K562 (cell line): ENCODE results near the gene DEK. TPM values are rescaled to one million over a fixed set of nuclear protein-coding genes. Genes with fewer than 3 reads are reported as not detected.

Experiments used
- ATAC-seq: fragments of 200-7000 bp; cut with Tn5 transposase; 3 replicates; pipeline ENCODE4 v1.9.1; 2020; ENCODE audit warnings: moderate library complexity
- BruUV-seq: library from RNA; stranded (reverse); fragments of 400-500 nt; replicated peaks from 2 replicates; lab custom pipeline; 2021; lab: Mats Ljungman, UMichigan
- CTCF ChIA-PET: fragments of 300-600 bp; formaldehyde crosslinking; extraction: SDS; loops from one replicate; lab custom pipeline; 2021; ENCODE audit warnings: low intra/inter-chr PET ratio; lab: Yijun Ruan, JAX
- POLR2A ChIA-PET: fragments of 300-600, 350-650 bp; sonication (Branson Sonifier 250); formaldehyde crosslinking; extraction: SDS; loops from one replicate; lab custom pipeline; 2021; ENCODE audit warnings: antibody characterized with exemption, inconsistent platforms; lab: Yijun Ruan, JAX
- DNase-seq, 4 experiments: peaks; one replicate each; pipeline versions ENCODE4 v3.0.0 to v3.0.0-alpha.2; 2011 to 2018; ENCODE audit warnings: low spot score in 3 of 4, mixed read lengths in 3 of 4; ENCODE audit errors: extremely low read depth in 1 of 4
- FAIRE-seq: peaks from 2 replicates; lab custom pipeline; 2011; peaks lifted over from hg19 to GRCh38; lab: Jason Lieb, UNC
- H2AFZ ChIP-seq: 2 replicates; pipeline ENCODE4 v1.6.0; 2011; ENCODE audit warnings: low read depth, low read length, control low read depth, inconsistent platforms
- H3K27ac ChIP-seq: fragments of 200-600 bp; 3 replicates; pipeline ENCODE4 v1.8.0; 2011; ENCODE audit warnings: low read depth, mild to moderate bottlenecking, control low read depth, inconsistent platforms, low read length, moderate library complexity, mixed read lengths; ENCODE audit errors: extremely low read depth
- H3K27me3 ChIP-seq, 2 experiments: fragments of 300-600 bp in 1 of 2; 2 replicates in 1 of 2; 3 replicates in 1 of 2; pipeline versions ENCODE4 v1.6.0 to v1.8.0; 2011; ENCODE audit warnings: inconsistent platforms in 2 of 2, low read length in 2 of 2, mild to moderate bottlenecking in 1 of 2, mixed read lengths in 1 of 2, moderate library complexity in 1 of 2; ENCODE audit not compliant: control insufficient read depth in 2 of 2, insufficient read depth in 2 of 2
- H3K36me3 ChIP-seq: fragments of 300-600 bp; 3 replicates; pipeline ENCODE4 v1.8.0; 2011; ENCODE audit warnings: mild to moderate bottlenecking, low read length, inconsistent platforms; ENCODE audit not compliant: control insufficient read depth, insufficient read depth
- H3K4me1 ChIP-seq, 2 experiments: fragments of 200-600 bp in 1 of 2; replicated peaks in 1 of 2; 2 replicates in 1 of 2; 3 replicates in 1 of 2; pipeline versions ENCODE4 v1.5.1 to v1.8.0; 2011; ENCODE audit warnings: inconsistent platforms in 2 of 2, low read length in 2 of 2, mild to moderate bottlenecking in 1 of 2, mixed read lengths in 1 of 2, moderate library complexity in 1 of 2; ENCODE audit not compliant: control insufficient read depth in 2 of 2, insufficient read depth in 2 of 2
- H3K4me2 ChIP-seq: 2 replicates; pipeline ENCODE4 v1.6.1; 2011; ENCODE audit warnings: low read length, control low read depth, inconsistent platforms, mixed read lengths; ENCODE audit not compliant: insufficient read depth
- H3K4me3 ChIP-seq: fragments of 200-600 bp; sonication (generic), shearing (Covaris generic); 2 replicates; pipeline ENCODE4 v1.5.1; 2016; ENCODE audit warnings: control low read depth, inconsistent platforms
- H3K79me2 ChIP-seq: fragments of 200-600 bp; 3 replicates; pipeline ENCODE4 v1.8.0; 2011; ENCODE audit warnings: low read length, inconsistent platforms; ENCODE audit not compliant: control insufficient read depth, insufficient read depth
- H3K9ac ChIP-seq, 2 experiments: 2 replicates each; pipeline versions ENCODE4 v1.6.0 to v1.6.1; 2011; ENCODE audit warnings: low read depth in 2 of 2, low read length in 2 of 2, control low read depth in 1 of 2, inconsistent platforms in 1 of 2, mild to moderate bottlenecking in 1 of 2, mixed read lengths in 1 of 2; ENCODE audit not compliant: insufficient read depth in 1 of 2
- H3K9me1 ChIP-seq: one replicate; pipeline ENCODE4 v1.6.0; 2011; ENCODE audit warnings: inconsistent platforms, mild to moderate bottlenecking, low read length, moderate library complexity; ENCODE audit not compliant: control insufficient read depth, insufficient read depth
- H3K9me3 ChIP-seq: replicated peaks from 2 replicates; pipeline ENCODE4 v1.5.1; 2011; ENCODE audit warnings: low read depth, low read length, inconsistent platforms; ENCODE audit not compliant: control insufficient read depth, insufficient read depth
- H4K20me1 ChIP-seq: replicated peaks from 2 replicates; pipeline ENCODE4 v1.6.1; 2011; ENCODE audit warnings: low read length, inconsistent platforms, mixed read lengths; ENCODE audit not compliant: control insufficient read depth, insufficient read depth
- CBX3 ChIP-seq, 2 experiments: IDR thresholded peaks; 1 replicate in 1 of 2; 2 replicates in 1 of 2; pipeline ENCODE4 v1.6.1; 2012; ENCODE audit warnings: inconsistent platforms in 2 of 2, low read length in 2 of 2, borderline replicate concordance in 1 of 2, control low read depth in 1 of 2
- CHD2 ChIP-seq: IDR thresholded peaks from 2 replicates; pipeline ENCODE4 v1.6.1; 2011; ENCODE audit warnings: low read depth, low read length
- HDAC3 ChIP-seq: fragments of 450-650 bp; IDR thresholded peaks from 2 replicates; pipeline ENCODE4 v1.6.1; 2018; ENCODE audit warnings: borderline replicate concordance, mild to moderate bottlenecking, moderate library complexity; ENCODE audit not compliant: partially characterized antibody
- HNRNPL ChIP-seq: fragments of 200-400 bp; formaldehyde crosslinking; IDR thresholded peaks from 2 replicates; pipeline ENCODE4 v1.6.1; 2017; ENCODE audit warnings: low read depth, mild to moderate bottlenecking, low read length
- NFE2L1 ChIP-seq: fragments of 450-650 bp; IDR thresholded peaks from 2 replicates; pipeline ENCODE4 v1.6.1; 2016; ENCODE audit warnings: missing genetic modification characterization, low read depth, mild to moderate bottlenecking, missing compliant biosample characterization, moderate library complexity, borderline replicate concordance
- SMAD4 ChIP-seq: fragments of 250-450 bp; sonication (Bioruptor Pico); conservative IDR thresholded peaks from 2 replicates; pipeline ENCODE4 v1.8.0; 2021; ENCODE audit warnings: inconsistent platforms, mild to moderate bottlenecking, moderate library complexity
- TAL1 ChIP-seq: fragments of 450-650 bp; IDR thresholded peaks from 2 replicates; pipeline ENCODE4 v1.6.1; 2016; ENCODE audit warnings: mild to moderate bottlenecking
- ZNF134 ChIP-seq: fragments of 250-450 bp; sonication (Bioruptor Pico); conservative IDR thresholded peaks from 2 replicates; pipeline ENCODE4 v1.4.0; 2020
- ZNF445 ChIP-seq: fragments of 250-450 bp; sonication (Bioruptor Pico); IDR thresholded peaks from 2 replicates; pipeline ENCODE4 v1.4.0; 2020; ENCODE audit warnings: low read depth, mild to moderate bottlenecking, moderate library complexity
- WGBS: fragments of 100-300 bp; shearing (Covaris generic); methylation state at CpG from one replicate; pipeline ENCODE4 v1.1.6; 2016; ENCODE audit warnings: low coverage, mixed read lengths; ENCODE audit not compliant: insufficient coverage; ENCODE audit errors: missing lambda C conversion rate; 5-methylcytosine and 5-hydroxymethylcytosine counted together
- in situ Hi-C: fragments of 300-500 bp; cut with MboI; formaldehyde crosslinking; loops from 4 replicates; pipeline ENCODE4 v1.15.0; 2018; ENCODE audit warnings: inconsistent platforms, mixed read lengths
- intact Hi-C: fragments of 100-400 bp; cut with micrococcal nuclease; formaldehyde crosslinking; loops from 2 replicates; pipeline ENCODE4 v1.14.2; 2022
- polyA plus RNA-seq, 8 experiments: library from polyadenylated mRNA; depleted of rRNA in 4 of 8; stranded (reverse) in 5 of 8; unstranded in 3 of 8; fragments of >200 nt; fragmentation: Nextera tagmentation in 2 of 8; fragmentation: Illumina TruSeq in 1 of 8; extraction: Ambion mirVana in 2 of 8; extraction: Trizol in 1 of 8; gene quantifications; 2 replicates each; pipeline versions ENCODE4 v1.2.1 to v1.2.3, GENCODE V29; 2011 to 2014; ENCODE audit warnings: inconsistent platforms in 1 of 8, missing spikeins in 1 of 8
- total RNA-seq, 7 experiments: library from RNA; depleted of rRNA in 6 of 7; stranded (reverse); fragments of >200 nt in 6 of 7; fragmentation: Illumina TruSeq in 2 of 7; extraction: Trizol in 2 of 7; gene quantifications; 2 replicates each; pipeline versions ENCODE4 v1.2.1 to v1.2.3, GENCODE V29; 2011 to 2021; ENCODE audit warnings: low replicate concordance in 1 of 7
- TF ChIP-seq, protein P1 (sequence below): fragments of 450-650 bp; IDR thresholded peaks from 2 replicates; pipeline ENCODE4 v1.6.1; 2016; ENCODE audit warnings: missing biosample characterization, missing genetic modification characterization

The DEK gene
- total and polyA plus RNA-seq, 9 of the 15 experiments (the other 6 are each of a cell fraction or from before 2014, with no cell fraction given), result 82.3 to 338 (median 184) TPM

DNA sequence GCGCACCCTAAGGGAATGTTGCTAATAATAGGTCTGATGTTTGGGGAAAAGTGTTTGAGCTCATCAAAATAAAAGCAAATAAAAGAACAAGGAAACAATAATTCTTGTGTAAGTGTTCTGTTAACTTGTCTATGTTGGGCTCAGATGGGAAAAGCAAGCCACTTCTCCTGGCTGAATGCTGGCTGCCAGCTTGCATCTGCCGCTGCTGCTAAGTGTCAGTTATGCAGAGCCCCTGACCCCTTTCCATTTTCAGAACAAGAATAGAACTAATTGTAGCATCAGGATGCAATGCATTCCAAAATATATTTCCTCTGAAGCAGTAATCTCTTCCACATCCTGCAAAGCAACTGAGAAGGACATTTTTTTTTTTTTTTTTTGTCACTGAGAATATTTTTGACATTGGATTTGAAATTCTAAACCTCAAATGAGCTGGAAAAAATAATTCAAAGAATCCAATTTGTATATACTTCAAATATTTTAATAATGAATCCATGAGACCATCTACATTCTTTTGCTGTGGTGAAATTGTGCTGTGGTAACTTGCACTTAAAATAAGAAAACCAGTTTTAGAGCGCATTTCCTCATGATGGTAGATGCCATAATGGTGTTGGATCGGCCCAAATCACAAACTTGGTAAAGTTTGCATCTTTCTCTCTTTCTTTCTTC, 43.9 kb upstream of the DEK start:
- DNase-seq (no peak), ATAC-seq (no peak), FAIRE-seq (no peak)
- H3K9ac ChIP-seq, result no peak overlapping the region
- no peaks in the 10 kb centered on the region for H3K79me2 ChIP-seq
- 0% methylated on average over 4 of the region's 4 CpGs for WGBS
- in situ Hi-C loops, result loop anchor here (25.0 kb wide), 1 partner anchor 1146 kb away; no protein-coding TSS in a partner anchor
- peaks cover 8 to 12% of the 10 kb centered on the region in 2 experiments; a peak in 3 of 5 replicates for H3K27me3 ChIP-seq
- H3K4me1 ChIP-seq, result no peaks in the 10 kb centered on the region
- BruUV-seq, result no TSS peak
- CTCF ChIA-PET, result interaction anchor here (0.8 kb wide), 1 partner anchor 9 kb away, joined by 3 read pairs; no protein-coding TSS in a partner anchor
- no peak overlapping the region for H3K4me3 ChIP-seq
- intact Hi-C loops, result no loop called here
- TF ChIP-seq HDAC3 (no peak), SMAD4 (CRISPR knock-in tag) (no peak), CBX3 (IDR thresholded peaks at IDR 0.05; ENCODE audit: borderline replicate concordance in 1 of 2, low read length in 2 of 2) (no peak), CHD2 (no peak), NFE2L1 (tag) (no peak), TAL1 (no peak), ZNF134 (CRISPR knock-in tag) (no peak), HNRNPL (no peak), ZNF445 (CRISPR knock-in tag) (no peak)
- TF ChIP-seq, protein P1, sequence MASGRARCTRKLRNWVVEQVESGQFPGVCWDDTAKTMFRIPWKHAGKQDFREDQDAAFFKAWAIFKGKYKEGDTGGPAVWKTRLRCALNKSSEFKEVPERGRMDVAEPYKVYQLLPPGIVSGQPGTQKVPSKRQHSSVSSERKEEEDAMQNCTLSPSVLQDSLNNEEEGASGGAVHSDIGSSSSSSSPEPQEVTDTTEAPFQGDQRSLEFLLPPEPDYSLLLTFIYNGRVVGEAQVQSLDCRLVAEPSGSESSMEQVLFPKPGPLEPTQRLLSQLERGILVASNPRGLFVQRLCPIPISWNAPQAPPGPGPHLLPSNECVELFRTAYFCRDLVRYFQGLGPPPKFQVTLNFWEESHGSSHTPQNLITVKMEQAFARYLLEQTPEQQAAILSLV (tag), result no peak
- H3K9me3 ChIP-seq, result no peaks in the 10 kb centered on the region; the same call in 1 of the 2 replicates
- no peak overlapping the region for H3K4me2 ChIP-seq
- no peaks in the 10 kb centered on the region for H3K9me1 ChIP-seq
- H3K27ac ChIP-seq, result no peak overlapping the region
- no peak overlapping the region for H2AFZ ChIP-seq
- POLR2A ChIA-PET, result no interaction called here
- no peaks in the 10 kb centered on the region for H4K20me1 ChIP-seq
- H3K36me3 ChIP-seq, result no peaks in the 10 kb centered on the region
